Common myeloid progenitor, CD34-positive (primary cell): ENCODE measurements around the gene HBG1.
A peak's percentile ranks its signal among the peaks of the same experiment; 100 is the strongest.

Experiments
- CTCF ChIA-PET: fragments of 350-600 bp; sonication (Branson Sonifier 250); formaldehyde crosslinking; loops from one replicate; lab custom pipeline; 2021; ENCODE audit warnings: antibody characterized with exemption; lab: Charles Lee
- POLR2A ChIA-PET: fragments of 350-600 bp; sonication (Branson Sonifier 250); formaldehyde crosslinking; loops from one replicate; lab custom pipeline; 2021; ENCODE audit warnings: antibody characterized with exemption; lab: Charles Lee
- DNase-seq, 3 donors: peaks; one replicate each; pipeline versions ENCODE4 v3.0.0 to v3.0.0-alpha.2; 2013
- H3K27ac ChIP-seq, 2 experiments: 1 replicate in 1 of 2; 2 replicates in 1 of 2; pipeline ENCODE4 v1.7.0; 2013; ENCODE audit warnings: inconsistent platforms in 2 of 2, low read length in 2 of 2, mild to moderate bottlenecking in 2 of 2, low read depth in 1 of 2, moderate library complexity in 1 of 2; ENCODE audit not compliant: severe bottlenecking in 2 of 2, insufficient read depth in 1 of 2, poor library complexity in 1 of 2
- H3K27me3 ChIP-seq, 5 experiments: replicated peaks in 2 of 5; 1 replicate in 3 of 5; 2 replicates in 2 of 5; pipeline versions ENCODE4 v1.6.1 to v1.7.0; 2013; ENCODE audit warnings: low read length in 4 of 5, mild to moderate bottlenecking in 2 of 5, moderate library complexity in 2 of 5, inconsistent platforms in 1 of 5; ENCODE audit not compliant: insufficient read depth in 5 of 5, control insufficient read depth in 4 of 5
- H3K36me3 ChIP-seq, 4 experiments: 1 replicate in 2 of 4; 2 replicates in 2 of 4; pipeline versions ENCODE4 v1.6.1 to v1.7.0; 2013; ENCODE audit warnings: low read length in 3 of 4, control low read depth in 1 of 4, mild to moderate bottlenecking in 1 of 4; ENCODE audit not compliant: control insufficient read depth in 4 of 4, insufficient read depth in 4 of 4
- H3K4me1 ChIP-seq, 4 experiments: 1 replicate in 3 of 4; 2 replicates in 1 of 4; pipeline versions ENCODE4 v1.6.1 to v1.7.1; 2013; ENCODE audit warnings: low read length in 3 of 4, mild to moderate bottlenecking in 3 of 4, control low read depth in 1 of 4, inconsistent platforms in 1 of 4, moderate library complexity in 1 of 4; ENCODE audit not compliant: control insufficient read depth in 4 of 4, insufficient read depth in 4 of 4; ENCODE audit errors: control extremely low read depth in 1 of 4
- H3K4me3 ChIP-seq, 7 experiments: 1 replicate in 4 of 7; 2 replicates in 3 of 7; pipeline versions ENCODE4 v1.5.1 to v1.7.0; 2013; ENCODE audit warnings: mild to moderate bottlenecking in 7 of 7, low read length in 6 of 7, moderate library complexity in 6 of 7, inconsistent platforms in 2 of 7, low read depth in 2 of 7, control low read depth in 1 of 7; ENCODE audit not compliant: insufficient read depth in 4 of 7, control insufficient read depth in 1 of 7; ENCODE audit errors: extremely low read depth in 1 of 7
- H3K9me3 ChIP-seq, 5 experiments: 1 replicate in 4 of 5; 2 replicates in 1 of 5; pipeline versions ENCODE4 v1.6.1 to v1.7.1; 2013; ENCODE audit warnings: low read length in 4 of 5, mild to moderate bottlenecking in 2 of 5, inconsistent platforms in 1 of 5, low read depth in 1 of 5, moderate library complexity in 1 of 5; ENCODE audit not compliant: control insufficient read depth in 4 of 5, insufficient read depth in 2 of 5; ENCODE audit errors: control extremely low read depth in 1 of 5
- WGBS: methylation state at CpG from one replicate; pipeline ENCODE4 v1.1.5; 2013; ENCODE audit not compliant: insufficient coverage; 5-methylcytosine and 5-hydroxymethylcytosine counted together

Gene HBG1

GRCh38 chr11:5234381-5234834, 15.2 kb downstream of the HBG1 start, which contains the start of gene HBD:
HBD (minus strand) TSS chr11:5234483; CDS start chr11:5234433, 50 bp downstream.
- H3K27ac ChIP-seq = peak within 1 kb of the TSS in 1 of 2 experiments; percentile 70
- 0% methylated on average over 1 of the region's 2 CpGs for WGBS

GRCh38 chr11:5233307-5233706, 16.4 kb downstream of the HBG1 start:
- Histone ChIP-seq H3K27me3 (no peaks in the 10 kb centered on the region), H3K9me3 (no peaks in the 10 kb centered on the region), H3K4me1 (peaks cover 9 to 28% (median 17%) of the 10 kb centered on the region in 4 experiments), H3K4me3 (peak overlapping the region in 1 of 7 experiments; percentile 9), H3K36me3 (no peaks in the 10 kb centered on the region), H3K27ac (peak overlapping the region in 1 of 2 experiments; percentile 56)
- DNase-seq = no peak
- no CpG with 5 or more reads among the region's 1 CpG for WGBS
- CTCF ChIA-PET = no interaction called here
- POLR2A ChIA-PET = no interaction called here

More at GRCh38 chr11:5234381-5234834, 15.2 kb downstream of the HBG1 start, which contains the start of gene HBD:
- ChIA-PET POLR2A (no interaction called here), CTCF (no interaction called here)
- DNase-seq = peak; percentile 53 to 92 (median 83)
- Histone ChIP-seq H3K27me3 (no peaks in the 10 kb centered on the region), H3K36me3 (no peaks in the 10 kb centered on the region), H3K4me1 (peaks cover 9 to 28% (median 20%) of the 10 kb centered on the region in 4 experiments), H3K9me3 (no peaks in the 10 kb centered on the region), H3K4me3 (peak within 1 kb of the TSS in 4 of 7 experiments; percentile 2 to 51 (median 30))

DNA sequence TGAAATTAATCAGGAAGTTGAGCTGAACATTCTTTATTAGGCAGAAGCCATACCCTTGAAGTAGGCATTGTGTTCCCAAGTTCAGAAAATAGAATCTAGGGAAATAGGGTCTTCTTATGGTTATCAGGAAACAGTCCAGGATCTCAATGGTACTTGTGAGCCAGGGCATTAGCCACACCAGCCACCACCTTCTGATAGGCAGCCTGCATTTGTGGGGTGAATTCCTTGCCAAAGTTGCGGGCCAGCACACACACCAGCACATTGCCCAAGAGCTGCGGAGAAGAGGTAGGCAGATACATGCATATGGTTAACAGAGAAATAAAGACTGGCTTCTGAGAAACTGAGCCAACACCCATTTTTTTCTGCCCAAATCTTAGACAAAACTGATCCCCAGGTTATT, 16.8 kb downstream of the HBG1 start:
- Histone ChIP-seq H3K4me3 (peak overlapping the region in 1 of 7 experiments; percentile 9), H3K9me3 (no peaks in the 10 kb centered on the region), H3K27ac (peak overlapping the region in 1 of 2 experiments; percentile 56), H3K36me3 (no peaks in the 10 kb centered on the region), H3K27me3 (no peaks in the 10 kb centered on the region), H3K4me1 (peaks cover 9 to 28% (median 17%) of the 10 kb centered on the region in 4 experiments)
- WGBS = no CpG with 5 or more reads among the region's 2 CpGs
- DNase-seq = no peak
- POLR2A ChIA-PET = no interaction called here
- CTCF ChIA-PET = no interaction called here

- Histone ChIP-seq H3K27me3 (no peaks in the 10 kb centered on the region), H3K4me3 (no peak overlapping the region), H3K27ac (no peak overlapping the region), H3K9me3 (no peaks in the 10 kb centered on the region), H3K36me3 (no peaks in the 10 kb centered on the region), H3K4me1 (peaks cover 9 to 28% (median 17%) of the 10 kb centered on the region in 4 experiments)
- WGBS = 62% methylated on average over 3 of the region's 3 CpGs
- POLR2A ChIA-PET = no interaction called here
- DNase-seq = no peak
- CTCF ChIA-PET = no interaction called here
These were observed 17.5 kb downstream of the HBG1 start for GRCh38 chr11:5232176-5232575.

- ChIA-PET CTCF (interaction anchor here (0.9 kb wide), 1 partner anchor 53 kb away, joined by 4 read pairs; no protein-coding TSS in a partner anchor), POLR2A (no interaction called here)
- DNase-seq = no peak
- Histone ChIP-seq H3K27ac (no peak overlapping the region), H3K36me3 (no peaks in the 10 kb centered on the region), H3K9me3 (no peaks in the 10 kb centered on the region), H3K4me1 (peaks cover 9 to 28% (median 17%) of the 10 kb centered on the region in 4 experiments), H3K4me3 (no peak overlapping the region), H3K27me3 (no peaks in the 10 kb centered on the region)
- WGBS = no CpG with 5 or more reads among the region's 2 CpGs
These were observed 18.5 kb downstream of the HBG1 start for GRCh38 chr11:5231111-5231510.

- Histone ChIP-seq H3K4me1 (peaks cover 14 to 26% (median 16%) of the 10 kb centered on the region in 4 experiments), H3K9me3 (peaks cover 0 to 2% (median 0%) of the 10 kb centered on the region in 5 experiments), H3K27ac (no peak overlapping the region), H3K36me3 (no peaks in the 10 kb centered on the region), H3K27me3 (peaks cover 0 to 6% (median 0%) of the 10 kb centered on the region in 5 experiments), H3K4me3 (no peak overlapping the region)
- WGBS = 100% methylated on average over 1 of the region's 1 CpG
- ChIA-PET CTCF (interaction anchor here (0.9 kb wide), 1 partner anchor 54 kb away, joined by 4 read pairs; no protein-coding TSS in a partner anchor), POLR2A (no interaction called here)
- DNase-seq = no peak
These were observed 19.4 kb downstream of the HBG1 start for GRCh38 chr11:5230266-5230665.

GRCh38 chr11:5229796-5230195, 19.9 kb downstream of the HBG1 start:
- peaks cover 0 to 2% (median 0%) of the 10 kb centered on the region in 5 experiments for H3K9me3 ChIP-seq
- peaks cover 11 to 23% (median 16%) of the 10 kb centered on the region in 4 experiments for H3K4me1 ChIP-seq
- DNase-seq = no peak
- H3K36me3 ChIP-seq = no peaks in the 10 kb centered on the region
- no peak overlapping the region for H3K4me3 ChIP-seq
- CTCF ChIA-PET = no interaction called here
- WGBS = no CpG with 5 or more reads among the region's 2 CpGs
- POLR2A ChIA-PET = no interaction called here
- peaks cover 0 to 11% (median 0%) of the 10 kb centered on the region in 5 experiments for H3K27me3 ChIP-seq
- H3K27ac ChIP-seq = no peak overlapping the region
